ENCODE measurements around the gene MIER1. TPM values are rescaled to one million over a fixed set of nuclear protein-coding genes. Genes with fewer than 3 reads are reported as not detected.

The MIER1 gene
- total RNA-seq, 6 donors from 2014 or later = 16.9 to 56.4 (median 28.5) TPM

DNA sequence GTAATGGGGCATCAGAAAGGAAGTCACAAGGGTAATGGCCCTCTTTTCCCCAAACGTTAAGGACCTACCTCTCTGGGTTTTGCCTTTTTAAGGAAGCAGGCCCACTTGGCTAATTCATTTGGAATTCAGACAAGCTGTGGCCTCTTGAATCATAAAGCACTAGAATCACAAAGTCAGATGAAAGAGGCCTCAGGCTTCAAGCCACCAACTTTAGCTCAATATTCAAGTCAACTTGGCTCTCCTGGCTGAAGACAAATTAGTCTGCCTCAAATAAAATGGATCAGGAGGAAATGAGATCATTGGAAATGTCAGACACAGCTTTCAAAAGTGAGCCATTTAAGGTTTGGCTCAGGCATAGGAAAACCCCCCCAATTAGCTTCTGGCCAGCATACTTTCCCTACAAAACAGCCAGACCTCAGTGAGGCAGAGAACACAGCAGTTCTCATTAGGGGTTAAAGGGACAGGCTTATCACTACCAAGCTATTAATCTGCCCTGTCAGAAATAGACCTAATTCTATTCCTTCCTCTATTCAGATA, 94.9 kb downstream of the MIER1 start:
- Histone ChIP-seq H3K27ac (peak overlapping the region in 2 of 4 donors; percentile 7 to 24), H3K27me3 (no peaks in the 10 kb centered on the region), H3K4me1 (peaks cover 0 to 10% (median 0%) of the 10 kb centered on the region in 4 donors), H3K4me3 (no peak overlapping the region), H3K9me3 (no peaks in the 10 kb centered on the region), H3K36me3 (peaks cover 0 to 22% (median 0%) of the 10 kb centered on the region in 4 donors)
- ATAC-seq (ENCODE audit: low FRiP score in 2 of 2) = peak in 1 of 2 donors; percentile 64
- WGBS, 2 donors = 14 to 42% methylated on average over 1 of the region's 1 CpG
- no peak for TF ChIP-seq POLR2A (IDR thresholded peaks at IDR 0.05)
- TF ChIP-seq, protein P1, sequence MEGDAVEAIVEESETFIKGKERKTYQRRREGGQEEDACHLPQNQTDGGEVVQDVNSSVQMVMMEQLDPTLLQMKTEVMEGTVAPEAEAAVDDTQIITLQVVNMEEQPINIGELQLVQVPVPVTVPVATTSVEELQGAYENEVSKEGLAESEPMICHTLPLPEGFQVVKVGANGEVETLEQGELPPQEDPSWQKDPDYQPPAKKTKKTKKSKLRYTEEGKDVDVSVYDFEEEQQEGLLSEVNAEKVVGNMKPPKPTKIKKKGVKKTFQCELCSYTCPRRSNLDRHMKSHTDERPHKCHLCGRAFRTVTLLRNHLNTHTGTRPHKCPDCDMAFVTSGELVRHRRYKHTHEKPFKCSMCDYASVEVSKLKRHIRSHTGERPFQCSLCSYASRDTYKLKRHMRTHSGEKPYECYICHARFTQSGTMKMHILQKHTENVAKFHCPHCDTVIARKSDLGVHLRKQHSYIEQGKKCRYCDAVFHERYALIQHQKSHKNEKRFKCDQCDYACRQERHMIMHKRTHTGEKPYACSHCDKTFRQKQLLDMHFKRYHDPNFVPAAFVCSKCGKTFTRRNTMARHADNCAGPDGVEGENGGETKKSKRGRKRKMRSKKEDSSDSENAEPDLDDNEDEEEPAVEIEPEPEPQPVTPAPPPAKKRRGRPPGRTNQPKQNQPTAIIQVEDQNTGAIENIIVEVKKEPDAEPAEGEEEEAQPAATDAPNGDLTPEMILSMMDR (IDR thresholded peaks at IDR 0.05) = no peak
- no peak for TF ChIP-seq POLR2AphosphoS5 (IDR thresholded peaks at IDR 0.05)
- TF ChIP-seq EP300 (IDR thresholded peaks at IDR 0.05) = no peak
- DNase-seq = no peak

- ATAC-seq (ENCODE audit: low FRiP score in 2 of 2) (peak in 1 of 2 donors; percentile 19), DNase-seq (no peak)
- Histone ChIP-seq H3K4me1 (peaks cover 0 to 10% (median 0%) of the 10 kb centered on the region in 4 donors), H3K27me3 (no peaks in the 10 kb centered on the region), H3K36me3 (peaks cover 0 to 22% (median 0%) of the 10 kb centered on the region in 4 donors), H3K9me3 (no peaks in the 10 kb centered on the region), H3K4me3 (no peak overlapping the region), H3K27ac (peak overlapping the region in 1 of 4 donors; percentile 7)
- WGBS, 2 donors = 71 to 83% methylated on average over 2 of the region's 2 CpGs
- TF ChIP-seq, protein P1 (IDR thresholded peaks at IDR 0.05) = no peak
- TF ChIP-seq EP300 (IDR thresholded peaks at IDR 0.05) (no peak), POLR2A (IDR thresholded peaks at IDR 0.05) (no peak), POLR2AphosphoS5 (IDR thresholded peaks at IDR 0.05) (no peak)
Measured at GRCh38 chr1:67020304-67020703, 95.5 kb downstream of the MIER1 start.

- no peak for ATAC-seq (ENCODE audit: low FRiP score in 2 of 2)
- TF ChIP-seq, protein P1 (IDR thresholded peaks at IDR 0.05) = no peak
- TF ChIP-seq POLR2AphosphoS5 (IDR thresholded peaks at IDR 0.05) (no peak), POLR2A (IDR thresholded peaks at IDR 0.05) (no peak), EP300 (IDR thresholded peaks at IDR 0.05) (no peak)
- H3K4me3 ChIP-seq = no peak overlapping the region
- no peaks in the 10 kb centered on the region for H3K9me3 ChIP-seq
- no peak overlapping the region for H3K27ac ChIP-seq
- 37 to 60% methylated on average over 2 of the region's 2 CpGs for WGBS, 2 donors
- H3K27me3 ChIP-seq = no peaks in the 10 kb centered on the region
- peaks cover 0 to 22% (median 0%) of the 10 kb centered on the region in 4 donors for H3K36me3 ChIP-seq
- no peak for DNase-seq
- H3K4me1 ChIP-seq = peaks cover 0 to 10% (median 0%) of the 10 kb centered on the region in 4 donors
Measured at GRCh38 chr1:67020765-67021164, 96.0 kb downstream of the MIER1 start.

DNA sequence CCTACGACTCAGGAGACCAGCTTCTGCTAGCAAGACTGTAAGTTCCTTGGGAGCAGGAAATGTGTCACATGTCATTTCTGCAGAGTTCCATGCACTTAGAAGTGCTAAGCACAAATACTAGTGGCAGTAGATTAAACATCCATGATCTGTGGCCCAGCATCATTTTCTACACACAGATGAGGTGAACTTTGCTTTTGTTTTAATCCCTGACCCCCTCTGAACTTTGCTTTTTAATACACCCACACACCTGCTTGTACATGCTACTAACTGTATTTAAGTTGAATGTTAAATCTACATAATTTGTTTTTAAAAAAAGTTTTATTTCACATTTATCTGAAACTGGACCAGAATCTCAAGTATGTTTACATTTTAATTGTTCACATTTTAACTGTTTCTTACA, 104.7 kb downstream of the MIER1 start:
- no peak overlapping the region for H3K27ac ChIP-seq
- DNase-seq = no peak
- H3K4me1 ChIP-seq = no peaks in the 10 kb centered on the region
- no peaks in the 10 kb centered on the region for H3K27me3 ChIP-seq
- no peak for TF ChIP-seq POLR2A (IDR thresholded peaks at IDR 0.05)
- TF ChIP-seq, protein P1 (IDR thresholded peaks at IDR 0.05) = no peak
- no peak for TF ChIP-seq POLR2AphosphoS5 (IDR thresholded peaks at IDR 0.05)
- no peak for TF ChIP-seq EP300 (IDR thresholded peaks at IDR 0.05)
- whole genome bisulfite sequencing, 2 donors = 79 to 86% methylated on average over 1 of the region's 1 CpG
- no peaks in the 10 kb centered on the region for H3K36me3 ChIP-seq
- ATAC-seq (ENCODE audit: low FRiP score in 2 of 2) = no peak
- H3K9me3 ChIP-seq = no peaks in the 10 kb centered on the region
- H3K4me3 ChIP-seq = no peak overlapping the region

Data from upper lobe of left lung (tissue), 6 donors.